H54 (cell line): Measurements from ENCODE around the gene IGIP.

ENCODE experiments used
- DNase-seq: peaks from one replicate; pipeline ENCODE4 v3.0.0; 2011; ENCODE audit warnings: low spot score, mixed read lengths; ENCODE audit not compliant: insufficient read length
- FAIRE-seq: peaks from 3 replicates; lab custom pipeline; 2011; peaks lifted over from hg19 to GRCh38; lab: Jason Lieb, UNC
- POLR2A ChIP-seq: IDR thresholded peaks from 2 replicates; pipeline ENCODE4 v1.6.1; 2011; ENCODE audit warnings: low read depth, mild to moderate bottlenecking, low read length

Gene IGIP

DNA sequence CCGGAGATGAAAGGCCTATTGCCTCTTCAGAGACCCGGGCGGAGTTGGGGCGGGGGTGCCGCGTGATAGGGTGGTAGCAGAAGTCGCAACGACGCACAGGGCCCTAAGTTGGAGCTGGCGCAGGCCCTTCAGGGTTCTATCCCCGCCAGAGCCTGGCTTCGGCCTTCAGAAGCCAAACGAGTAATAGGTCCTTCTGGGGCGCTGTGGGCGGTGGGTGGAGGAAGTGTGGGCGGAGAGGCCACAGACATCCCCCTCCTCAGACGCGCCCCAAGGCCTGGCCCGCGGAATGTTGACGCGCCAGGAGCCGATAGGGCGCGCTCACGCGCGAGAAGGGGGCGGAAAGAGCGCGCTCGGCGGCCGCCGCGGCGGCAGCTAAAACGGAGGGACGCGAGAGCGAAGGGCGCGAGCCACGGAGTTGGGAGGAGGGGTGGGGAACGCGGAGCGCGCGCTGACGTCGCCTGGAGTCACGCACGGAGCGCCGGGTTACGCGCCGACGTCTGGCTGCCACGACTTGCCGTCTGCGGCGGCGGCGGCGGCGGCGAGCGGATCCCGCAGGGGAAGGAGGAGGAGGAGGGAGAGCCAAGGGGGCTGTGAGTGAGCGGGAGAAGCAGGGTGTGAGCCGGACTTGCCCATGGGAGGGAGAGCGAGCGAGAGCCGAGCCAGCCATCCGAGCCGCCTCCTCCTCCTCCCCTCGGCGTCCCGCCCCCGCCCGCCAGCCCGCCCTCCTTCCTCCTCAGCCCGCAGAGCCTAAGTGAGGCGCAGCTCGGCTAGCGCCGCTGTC lies 18.2 kb upstream of the IGIP start:
- FAIRE-seq: peak; percentile 74
- DNase-seq: peak; percentile 85
- peak; percentile 75 for TF ChIP-seq POLR2A

DNA sequence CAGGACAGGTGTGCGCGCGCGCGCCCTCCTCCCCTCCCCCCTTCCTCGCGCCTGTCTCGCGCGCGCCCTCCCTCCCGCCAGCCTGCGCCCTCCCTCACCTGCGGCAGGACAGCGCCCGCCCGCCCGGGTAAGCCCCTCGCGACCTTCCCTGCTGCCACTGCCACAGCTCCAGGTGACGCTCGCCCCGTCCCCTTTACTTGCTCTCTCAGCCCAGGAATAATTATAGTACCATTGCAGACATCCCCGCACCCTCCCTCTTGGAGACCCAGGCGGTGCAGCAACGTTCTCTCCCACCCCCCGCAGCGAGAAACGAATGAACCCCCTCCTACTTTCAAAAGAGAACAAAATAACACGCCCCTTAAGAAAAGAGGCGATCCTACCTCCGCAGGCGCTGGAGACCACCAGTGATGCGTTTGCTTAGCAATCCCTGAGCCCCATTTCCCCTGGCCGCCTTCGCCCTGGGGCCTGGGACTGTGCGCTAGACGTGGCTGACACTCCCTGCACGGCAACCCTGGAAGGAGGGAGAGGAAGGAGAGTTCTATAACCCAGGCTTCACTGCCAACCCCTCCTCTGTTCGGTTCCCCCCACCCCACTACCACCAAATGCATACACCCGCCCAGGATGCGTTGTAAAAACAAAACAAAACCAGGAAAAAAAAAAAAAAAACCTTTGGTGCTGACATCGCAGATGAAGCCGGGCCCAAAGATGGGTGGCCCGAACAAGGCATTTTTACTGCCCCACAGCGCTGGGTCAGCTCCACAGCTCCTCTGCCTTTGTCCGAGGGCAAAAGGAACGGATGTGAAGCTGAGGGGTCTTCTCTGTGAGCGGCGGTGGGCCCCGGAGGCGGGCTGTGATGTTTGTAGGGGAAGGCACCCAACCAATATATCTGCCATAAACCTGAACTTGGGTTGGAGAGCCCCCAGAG lies 17.4 kb upstream of the IGIP start:
- FAIRE-seq (no peak), DNase-seq (no peak)
- no peak for TF ChIP-seq POLR2A

DNA sequence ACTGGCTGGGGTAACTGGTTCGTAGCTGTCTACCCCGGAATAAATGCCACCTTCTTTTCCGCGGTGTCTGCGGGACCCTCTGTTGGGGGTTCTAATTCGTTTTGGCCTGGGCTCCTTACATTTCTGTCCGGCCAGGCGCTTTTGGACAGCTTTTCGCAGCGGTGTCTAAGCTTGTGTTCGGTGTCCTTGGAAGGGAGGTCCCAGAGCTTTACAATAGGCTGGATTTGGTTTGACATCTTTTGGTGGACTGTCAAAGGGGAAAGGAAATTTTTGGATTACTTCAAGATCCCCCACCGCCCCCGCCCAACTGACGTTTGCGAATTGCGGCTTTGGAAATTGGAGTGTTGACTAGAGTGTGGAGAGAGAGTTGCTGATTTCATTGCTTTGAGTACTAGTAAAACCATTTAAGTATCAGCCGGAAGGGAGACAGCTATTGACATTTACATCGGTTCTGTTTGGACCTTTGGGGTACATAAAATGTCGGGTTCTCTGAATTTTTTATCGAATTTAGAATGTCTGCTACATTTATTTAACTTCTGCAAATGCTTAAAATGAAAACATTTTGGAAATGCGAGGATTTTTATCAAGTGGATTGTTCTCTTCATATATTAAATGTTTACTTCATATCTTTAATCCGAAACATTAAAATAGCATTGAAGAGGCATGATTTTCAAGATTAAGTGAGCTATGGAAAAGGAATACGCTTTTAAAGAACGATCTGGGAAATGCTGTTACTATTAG lies 16.5 kb upstream of the IGIP start:
- TF ChIP-seq POLR2A: no peak
- no peak for FAIRE-seq
- DNase-seq: no peak

DNA sequence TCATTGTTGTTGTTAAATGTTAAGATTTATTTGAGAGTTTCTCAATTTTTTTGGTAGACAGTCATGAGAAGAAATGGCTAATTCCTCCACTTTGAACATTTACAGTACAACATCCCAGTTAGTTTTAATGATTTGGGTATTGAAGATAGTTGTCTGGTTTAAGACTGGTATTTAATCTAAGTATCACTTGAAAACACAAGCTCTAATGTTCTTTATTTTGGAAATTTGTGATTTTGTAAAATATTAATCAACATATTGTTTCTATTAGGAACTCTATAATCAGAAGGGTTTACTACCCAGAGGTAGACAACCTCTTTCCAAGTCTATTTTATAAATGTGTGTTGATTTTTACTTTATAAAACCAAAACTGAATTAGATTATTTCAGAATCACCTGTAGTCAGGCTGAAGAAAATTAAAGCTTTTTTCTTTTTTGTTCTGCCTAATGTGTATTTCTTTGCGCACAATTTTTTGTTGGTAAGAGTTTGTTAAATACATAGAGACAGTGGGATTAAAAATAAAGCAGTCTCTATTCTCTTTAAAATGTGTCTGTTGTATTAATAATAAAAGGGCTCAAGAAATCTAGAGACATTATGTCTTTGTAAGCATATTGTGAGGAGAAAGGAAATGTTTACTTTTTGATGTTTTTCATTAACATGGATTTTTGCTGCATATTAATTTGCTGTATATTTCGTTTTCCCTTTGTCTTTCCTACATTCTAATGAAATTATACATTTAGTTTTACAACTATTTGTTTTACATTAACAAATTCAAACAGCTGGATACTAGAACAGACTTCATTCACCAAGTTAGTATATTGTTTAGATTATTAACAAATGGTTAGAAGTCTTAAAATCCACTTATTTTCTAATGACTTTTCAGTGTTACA lies 15.7 kb upstream of the IGIP start:
- TF ChIP-seq POLR2A: no peak
- FAIRE-seq (no peak), DNase-seq (no peak)

DNA sequence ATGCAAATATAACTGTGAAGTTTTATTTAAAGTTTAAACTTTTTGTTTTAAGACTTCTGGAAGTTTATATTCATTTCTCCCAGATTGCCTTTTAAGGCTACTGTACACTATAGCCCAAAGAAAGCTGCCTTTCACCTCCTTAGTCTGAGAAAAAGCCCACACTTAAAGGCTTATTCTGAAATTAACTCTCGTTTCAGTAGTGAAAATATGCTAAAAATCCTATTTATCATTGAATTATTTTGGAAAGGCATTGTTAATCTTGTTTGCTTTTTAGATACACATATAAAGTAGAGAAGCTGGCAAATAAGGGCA lies 15.1 kb upstream of the IGIP start:
- no peak for FAIRE-seq
- DNase-seq: no peak
- no peak for TF ChIP-seq POLR2A

DNA sequence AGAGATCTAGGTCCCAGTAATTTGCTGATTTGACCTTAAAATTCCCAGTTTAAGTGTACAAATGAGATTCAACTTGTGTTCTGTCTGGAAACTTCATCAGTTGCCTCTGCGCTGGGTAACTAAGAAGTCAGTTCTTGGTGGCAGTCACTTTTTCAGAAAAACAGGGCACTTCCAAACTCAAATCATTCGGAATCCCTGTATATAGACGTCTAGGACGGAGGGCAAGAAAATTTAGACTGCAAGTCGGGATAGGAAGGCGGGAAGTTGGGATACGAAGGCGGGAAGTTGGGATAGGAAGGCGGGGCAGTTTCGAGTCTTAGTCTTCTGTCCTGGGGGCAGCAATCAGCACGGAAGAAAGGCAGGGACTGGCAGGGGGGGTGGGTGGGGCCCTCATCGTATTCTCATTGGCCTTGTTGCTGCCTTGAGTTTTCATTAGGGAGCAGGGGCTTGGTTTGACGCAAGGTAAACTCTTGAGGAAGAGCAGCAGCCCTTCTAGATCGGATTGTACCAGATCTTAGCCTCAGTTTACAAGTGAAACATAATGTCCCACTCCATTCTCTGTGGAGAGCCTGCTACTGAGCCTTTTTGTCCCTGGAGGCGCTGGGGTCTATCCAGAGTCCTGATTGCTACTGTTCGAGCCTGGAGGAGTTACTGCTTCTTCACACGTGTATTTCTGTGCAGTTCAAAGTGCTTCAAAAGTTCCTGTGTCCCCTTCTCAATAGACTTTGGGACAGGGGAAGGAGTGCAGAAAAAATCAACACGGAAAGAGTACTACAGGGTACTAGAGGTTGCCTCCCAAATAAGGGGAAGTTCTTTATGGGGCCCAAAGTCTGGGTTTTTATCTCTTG lies 14.5 kb upstream of the IGIP start:
- FAIRE-seq (no peak), DNase-seq (no peak)
- no peak for TF ChIP-seq POLR2A

DNA sequence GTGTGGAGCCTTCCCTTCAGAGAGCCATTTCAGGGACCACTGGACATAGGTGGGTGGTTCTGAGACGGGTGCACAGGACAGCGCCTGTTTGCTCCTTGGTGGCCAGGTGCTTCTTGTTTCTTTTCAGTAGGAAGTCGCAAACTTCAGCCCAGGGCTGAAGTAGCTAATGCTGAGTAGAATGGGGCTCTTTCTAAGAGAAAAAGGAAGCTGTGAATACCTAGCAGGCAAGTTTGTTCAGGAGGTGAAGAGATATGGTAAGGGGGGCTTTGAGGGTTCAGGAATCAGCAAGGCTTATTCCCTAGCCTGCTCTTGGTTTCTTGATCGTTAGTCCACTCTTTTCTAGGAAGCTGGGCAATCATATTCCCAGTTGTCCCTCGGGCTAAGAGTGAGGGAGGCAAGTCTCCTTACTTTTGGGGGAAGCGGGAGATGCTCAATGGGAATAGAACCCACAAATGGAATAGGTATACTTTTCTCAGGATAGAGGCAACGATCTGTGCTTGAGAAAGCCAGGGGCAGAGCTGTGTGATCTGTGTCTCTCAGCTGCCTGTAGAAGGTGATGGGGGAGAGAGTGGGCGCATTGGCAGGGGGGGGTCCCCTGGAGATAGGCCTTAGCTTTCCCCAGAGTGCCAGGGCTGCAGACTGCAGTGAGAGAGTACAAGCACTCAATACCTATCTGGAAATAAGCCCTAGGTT lies 13.7 kb upstream of the IGIP start:
- no peak for TF ChIP-seq POLR2A
- DNase-seq (no peak), FAIRE-seq (no peak)

DNA sequence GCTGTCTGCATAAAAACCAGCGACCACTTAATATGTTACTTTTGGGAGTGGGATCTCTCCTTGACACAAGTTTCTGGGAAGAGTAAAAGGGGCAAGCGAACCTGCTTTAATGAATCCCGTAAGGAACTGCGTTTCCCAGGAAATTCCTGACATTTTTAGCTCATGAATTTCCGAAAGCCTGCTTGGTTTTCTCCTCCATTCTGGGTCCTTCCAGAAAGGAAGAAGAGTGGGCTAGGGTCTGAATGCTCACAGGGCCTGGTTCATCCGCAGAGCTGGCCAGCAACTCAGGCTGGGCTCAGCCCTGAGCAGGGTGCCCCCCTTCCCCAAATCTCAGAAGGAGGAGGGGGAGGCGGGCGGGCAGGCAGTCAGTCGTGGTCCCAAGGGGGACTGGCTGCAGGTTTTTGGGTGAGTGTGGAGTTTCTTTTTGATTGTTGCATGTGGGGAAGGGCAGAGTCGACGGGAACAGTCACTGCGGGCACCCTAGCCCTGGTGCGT lies 13.0 kb upstream of the IGIP start:
- DNase-seq (no peak), FAIRE-seq (peak; percentile 33)
- 0 out of 2 replicates have a peak, but pooled peaks have one; percentile 20 for TF ChIP-seq POLR2A

DNA sequence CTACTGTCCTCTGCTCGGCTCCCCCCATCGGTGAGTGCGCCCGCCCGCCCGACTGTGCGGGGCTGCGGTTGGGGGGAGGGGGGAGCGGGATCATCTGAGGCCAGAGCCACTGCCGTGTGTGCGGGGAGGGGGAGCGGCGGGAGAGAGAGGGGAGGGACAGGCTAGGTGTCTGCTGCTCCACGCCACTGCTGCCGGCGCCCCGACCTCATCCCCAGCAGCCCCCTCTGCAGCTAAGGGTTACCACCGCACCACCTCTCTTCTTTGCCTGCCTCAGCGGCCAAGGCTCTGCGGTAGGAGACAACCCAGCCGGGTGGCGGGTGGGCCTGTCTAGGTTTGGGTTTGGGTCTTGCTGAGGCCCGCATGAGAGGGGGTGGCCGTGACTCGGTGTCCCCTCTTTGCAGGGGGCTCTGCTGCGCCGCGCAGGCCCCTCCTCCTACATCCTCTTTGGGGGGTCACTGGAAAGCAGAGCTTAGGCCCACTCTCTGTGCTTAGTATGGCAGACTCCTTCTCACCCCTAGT lies 12.5 kb upstream of the IGIP start:
- TF ChIP-seq POLR2A: no peak
- FAIRE-seq: no peak

DNA sequence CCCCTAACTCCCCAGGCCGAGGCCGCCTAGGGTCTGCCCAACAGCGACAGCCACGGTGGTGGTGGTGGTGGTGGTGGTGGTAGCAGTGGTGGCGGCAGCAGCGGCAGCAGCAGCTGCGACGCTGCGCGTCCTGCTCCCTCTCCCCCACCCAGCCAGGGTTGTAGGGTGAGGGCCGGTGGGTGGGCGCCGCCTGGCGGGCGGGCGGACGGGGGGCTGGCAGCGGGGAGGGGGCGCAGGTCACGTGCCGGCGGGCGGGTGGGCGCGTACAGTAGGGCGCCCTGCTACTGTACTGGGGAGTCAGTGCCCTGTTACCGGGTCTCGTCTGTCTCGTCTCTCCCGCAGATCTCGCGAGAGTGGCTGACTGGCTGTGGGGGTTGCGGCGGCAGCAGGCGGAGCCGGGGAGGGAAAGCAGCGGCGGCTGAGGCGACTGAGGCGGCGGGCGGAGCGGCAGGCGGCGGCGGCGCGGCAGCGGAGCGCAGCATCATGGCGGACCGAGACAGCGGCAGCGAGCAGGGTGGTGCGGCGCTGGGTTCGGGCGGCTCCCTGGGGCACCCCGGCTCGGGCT lies 12.0 kb upstream of the IGIP start, which contains the start of gene PURA:
Gene PURA (plus strand): TSS at position 411 of the 565 bp plus-strand sequence. CDS start 73 bp downstream, at position 484.
- TF ChIP-seq POLR2A: peak; percentile 84
- DNase-seq: peak; percentile 90
- no peak for FAIRE-seq

More for the DNA sequence above, 12.5 kb upstream of the IGIP start:
- no peak for DNase-seq
